HG03045 (cell line): ENCODE measurements around the gene PANX2.

Source experiments
- ATAC-seq: cut with Tn5 transposase; IDR thresholded peaks from one replicate; pipeline ENCODE4 v1.9.1; 2021; ENCODE audit warnings: mild to moderate bottlenecking, moderate library complexity; ENCODE audit not compliant: unreplicated experiment

PANX2 gene

DNA sequence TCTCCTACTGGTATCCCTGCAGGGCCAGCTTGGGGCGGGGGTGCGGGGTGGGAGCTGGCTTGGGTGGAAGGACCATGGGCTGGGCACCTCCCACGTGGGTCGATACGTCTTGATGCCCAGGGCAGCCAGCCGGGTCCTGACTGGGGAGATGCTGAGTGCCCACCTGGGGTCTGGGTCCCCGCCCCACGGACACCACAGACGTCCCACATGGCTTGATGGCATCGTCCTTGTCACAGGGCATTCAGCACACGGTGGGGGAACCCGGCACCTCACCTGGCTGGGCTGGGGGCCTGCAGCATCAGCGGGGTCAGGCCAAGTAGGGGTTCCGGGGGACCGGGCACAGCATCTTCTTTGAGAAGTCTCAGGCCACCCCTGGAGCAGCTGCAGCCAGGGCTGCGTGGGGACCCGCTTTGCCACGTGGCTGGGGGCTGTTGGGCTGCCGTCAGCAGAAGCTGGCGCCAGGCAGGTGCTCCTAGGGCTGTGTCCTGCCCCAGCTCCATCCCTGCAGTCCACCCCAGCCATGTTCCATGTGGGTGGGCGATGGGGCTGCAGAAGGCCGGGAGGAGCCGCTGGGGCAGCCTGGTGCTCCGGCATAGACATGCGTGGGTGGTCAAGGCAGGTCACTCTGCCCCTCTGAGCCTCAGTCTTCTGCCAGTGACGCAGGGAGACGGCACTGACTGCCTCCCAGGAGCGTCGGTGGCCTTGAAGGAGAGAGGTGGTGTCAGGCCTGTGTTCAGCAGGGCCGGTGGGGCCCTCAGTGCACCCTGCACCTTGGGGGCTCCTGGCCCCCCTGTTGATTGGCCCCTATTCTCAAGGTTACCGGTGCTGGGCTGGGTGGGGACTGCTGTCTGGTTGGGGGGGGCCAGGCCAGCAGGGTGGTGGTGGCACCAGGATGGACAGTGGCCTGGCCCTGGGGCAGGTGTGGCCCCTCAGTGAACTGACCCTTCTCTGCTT lies 38.7 kb downstream of the PANX2 start:
- no peak for ATAC-seq

DNA sequence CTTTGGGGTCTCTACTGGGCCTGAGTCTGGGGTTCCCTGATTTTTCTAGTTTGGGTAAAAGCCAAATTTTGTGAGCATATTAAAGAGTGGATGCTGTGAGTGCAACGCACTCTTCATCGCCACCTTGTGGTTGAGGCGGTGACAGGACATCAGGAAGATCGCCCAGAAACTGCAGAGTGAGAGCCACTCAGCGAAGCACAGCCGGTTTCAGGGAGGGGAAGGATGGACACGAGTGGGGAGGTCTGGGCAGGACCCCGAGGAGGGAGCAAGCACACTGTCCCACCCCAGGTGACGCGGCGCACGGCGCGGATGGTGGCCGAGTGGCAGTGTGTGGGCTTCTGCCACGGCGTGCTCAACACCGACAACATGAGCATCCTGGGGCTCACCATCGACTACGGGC lies 39.4 kb downstream of the PANX2 start:
- no peak for ATAC-seq

DNA sequence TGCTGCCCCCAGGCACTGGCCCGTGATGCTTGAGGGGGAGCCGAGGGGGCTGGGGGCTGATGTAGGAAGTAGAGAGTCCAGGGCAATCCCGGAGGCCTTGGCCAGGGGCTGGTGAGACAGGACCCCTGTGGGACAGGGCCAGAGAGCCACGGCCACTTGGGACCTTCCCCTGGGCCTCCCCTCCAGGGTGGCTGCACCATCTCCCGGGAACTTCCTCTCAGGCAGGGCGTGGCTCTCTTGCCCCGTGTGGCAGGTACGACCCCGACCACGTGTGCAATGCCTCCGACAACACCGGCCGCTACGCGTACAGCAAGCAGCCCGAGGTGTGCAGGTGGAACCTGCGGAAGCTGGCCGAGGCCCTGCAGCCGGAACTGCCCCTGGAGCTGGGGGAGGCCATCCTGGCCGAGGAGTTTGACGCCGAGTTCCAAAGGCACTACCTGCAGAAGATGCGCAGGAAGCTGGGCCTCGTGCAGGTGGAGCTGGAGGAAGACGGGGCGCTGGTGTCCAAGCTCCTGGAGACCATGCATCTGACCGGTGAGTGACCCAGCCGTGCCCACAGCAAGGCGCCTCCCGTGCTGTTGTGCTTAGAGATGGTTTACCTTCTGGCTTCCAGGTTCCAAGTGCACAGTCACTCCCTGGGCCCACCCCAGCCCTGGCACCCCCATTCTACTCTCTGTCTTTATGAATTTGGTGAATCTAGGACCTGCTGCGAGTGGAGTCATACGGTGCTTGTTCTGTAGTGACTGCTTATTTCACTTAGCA lies 40.0 kb downstream of the PANX2 start:
- no peak for ATAC-seq

DNA sequence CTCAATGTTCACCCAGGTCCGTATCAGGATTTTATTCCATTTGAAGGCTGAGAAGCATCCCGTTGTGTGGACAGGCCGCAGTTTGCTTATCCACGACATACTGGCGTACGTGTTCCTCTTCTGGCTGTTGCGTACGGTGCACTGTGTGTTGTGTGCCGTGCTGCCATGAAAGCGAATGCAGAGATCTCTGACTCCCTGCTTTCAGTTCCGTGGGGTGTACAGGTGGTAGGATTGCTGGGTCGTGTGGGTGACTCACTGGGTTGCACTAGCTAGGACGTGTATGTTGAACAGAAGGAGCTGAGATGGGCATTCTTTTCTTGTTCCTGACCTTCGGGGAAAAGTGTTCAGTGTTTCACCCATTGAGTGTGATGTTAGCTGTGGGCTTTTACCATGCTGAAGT lies 40.6 kb downstream of the PANX2 start:
- ATAC-seq, result no peak

DNA sequence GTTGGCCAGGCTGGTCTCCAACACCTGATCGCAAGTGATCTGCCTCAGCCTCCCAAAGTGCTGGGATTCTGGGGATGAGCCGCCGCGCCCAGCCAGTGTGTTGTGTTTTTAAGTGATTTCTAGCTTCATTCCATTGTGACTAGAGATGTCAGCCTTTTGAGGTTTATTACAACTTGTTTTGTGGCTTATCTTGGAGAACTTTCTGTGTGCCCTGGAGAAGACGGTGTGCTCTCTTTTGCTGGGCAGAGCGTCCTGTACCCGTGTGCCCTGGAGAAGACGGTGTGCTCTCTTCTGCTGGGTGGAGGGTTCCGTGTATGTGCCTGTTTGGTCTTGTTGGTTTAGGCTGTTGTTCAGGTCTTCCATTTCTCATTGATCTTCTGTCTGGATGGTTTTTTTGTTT lies 42.7 kb downstream of the PANX2 start:
- no peak for ATAC-seq

DNA sequence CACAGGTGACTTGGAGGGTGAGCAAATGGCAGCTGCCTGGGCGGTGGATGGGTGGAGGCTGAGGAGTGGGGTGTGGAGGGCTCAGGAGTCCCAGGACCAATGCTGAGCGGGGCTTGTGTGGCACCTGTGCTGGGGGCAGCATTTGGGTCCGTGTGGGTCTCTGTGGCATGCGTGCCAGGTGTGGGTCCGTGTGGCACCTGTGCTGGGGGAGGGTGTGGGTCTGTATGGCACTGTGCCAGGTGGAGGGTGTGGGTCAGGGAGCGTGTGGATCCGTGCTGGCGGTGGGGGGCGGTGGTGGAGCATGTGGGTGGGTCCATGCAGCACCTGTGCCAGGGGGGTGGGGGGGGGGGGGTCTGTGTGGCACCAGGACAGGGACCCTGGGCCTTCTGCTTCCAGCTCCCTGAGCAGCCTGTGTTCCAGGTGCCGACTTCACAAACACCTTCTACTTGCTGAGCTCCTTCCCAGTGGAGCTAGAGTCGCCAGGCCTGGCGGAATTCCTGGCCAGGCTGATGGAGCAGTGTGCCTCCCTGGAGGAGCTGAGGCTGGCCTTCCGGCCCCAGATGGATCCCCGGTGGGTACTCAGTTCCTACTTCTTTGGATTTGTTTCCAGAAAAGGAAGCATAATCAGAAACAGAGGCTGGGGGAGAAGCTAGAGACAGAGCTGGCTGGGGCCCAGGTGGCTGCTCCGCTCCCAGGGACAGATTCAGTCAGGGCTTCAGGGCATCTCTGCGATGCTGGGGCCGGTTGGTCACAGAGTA lies 44.9 kb downstream of the PANX2 start:
- no peak for ATAC-seq

DNA sequence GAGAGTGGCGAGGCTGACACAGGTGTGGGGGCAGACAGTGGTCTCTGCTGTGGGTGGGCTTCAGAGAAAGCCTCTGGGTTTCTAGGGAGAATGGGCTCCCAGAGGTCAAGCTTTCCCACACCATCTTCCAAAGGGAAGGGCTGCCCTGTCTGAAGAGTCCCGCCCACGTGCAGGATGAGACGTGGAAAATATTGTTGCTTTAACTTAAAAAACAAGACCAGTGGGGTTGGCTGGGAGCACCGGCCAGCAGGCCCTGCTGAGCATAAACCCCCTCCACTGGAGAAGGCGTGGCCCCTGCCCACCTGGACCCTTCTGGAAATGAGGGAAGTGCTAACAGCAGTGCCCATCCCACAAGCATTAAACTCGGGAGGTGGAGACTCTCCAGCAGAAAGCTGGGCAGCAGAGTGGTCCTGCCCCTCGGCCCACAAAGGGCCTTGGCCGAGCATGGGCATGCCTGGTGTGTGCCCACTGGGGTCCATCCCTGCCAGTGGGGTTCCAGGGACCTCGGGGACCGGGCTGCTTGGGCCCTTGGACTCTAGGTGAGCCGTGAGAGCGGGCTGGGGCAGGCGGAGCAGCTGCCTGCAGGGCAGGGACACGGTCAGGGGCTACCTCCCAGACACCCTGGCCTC lies 45.6 kb downstream of the PANX2 start:
- ATAC-seq, result no peak

DNA sequence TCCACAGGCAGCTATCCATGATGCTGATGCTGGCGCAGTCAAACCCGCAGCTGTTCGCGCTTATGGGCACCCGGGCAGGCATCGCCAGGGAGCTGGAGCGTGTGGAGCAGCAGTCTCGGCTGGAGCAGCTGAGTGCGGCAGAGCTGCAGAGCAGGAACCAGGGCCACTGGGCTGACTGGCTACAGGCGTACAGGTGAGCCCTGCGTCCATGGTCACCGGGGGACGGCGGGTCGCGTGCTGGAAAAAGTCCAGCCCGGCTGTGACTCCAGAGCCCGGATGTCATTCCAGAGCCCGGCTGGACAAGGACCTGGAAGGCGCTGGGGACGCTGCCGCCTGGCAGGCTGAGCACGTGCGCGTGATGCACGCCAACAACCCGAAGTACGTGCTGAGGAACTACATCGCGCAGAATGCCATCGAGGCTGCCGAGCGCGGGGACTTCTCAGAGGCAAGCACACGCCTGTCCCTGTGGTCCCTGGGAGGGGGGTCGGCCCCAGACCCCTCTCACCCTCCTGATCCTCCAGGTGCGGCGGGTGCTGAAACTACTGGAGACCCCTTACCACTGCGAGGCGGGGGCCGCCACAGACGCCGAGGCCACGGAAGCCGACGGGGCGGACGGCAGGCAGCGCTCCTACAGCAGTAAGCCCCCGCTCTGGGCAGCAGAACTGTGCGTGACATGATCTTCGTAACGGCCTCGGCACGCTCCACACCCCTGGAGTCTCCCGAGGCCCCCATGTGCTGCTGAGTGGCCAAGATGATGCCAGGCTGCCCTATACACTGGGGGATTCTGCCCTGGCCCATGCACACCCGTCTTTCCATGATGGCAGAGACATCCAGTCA lies 46.4 kb downstream of the PANX2 start:
- no peak for ATAC-seq

DNA sequence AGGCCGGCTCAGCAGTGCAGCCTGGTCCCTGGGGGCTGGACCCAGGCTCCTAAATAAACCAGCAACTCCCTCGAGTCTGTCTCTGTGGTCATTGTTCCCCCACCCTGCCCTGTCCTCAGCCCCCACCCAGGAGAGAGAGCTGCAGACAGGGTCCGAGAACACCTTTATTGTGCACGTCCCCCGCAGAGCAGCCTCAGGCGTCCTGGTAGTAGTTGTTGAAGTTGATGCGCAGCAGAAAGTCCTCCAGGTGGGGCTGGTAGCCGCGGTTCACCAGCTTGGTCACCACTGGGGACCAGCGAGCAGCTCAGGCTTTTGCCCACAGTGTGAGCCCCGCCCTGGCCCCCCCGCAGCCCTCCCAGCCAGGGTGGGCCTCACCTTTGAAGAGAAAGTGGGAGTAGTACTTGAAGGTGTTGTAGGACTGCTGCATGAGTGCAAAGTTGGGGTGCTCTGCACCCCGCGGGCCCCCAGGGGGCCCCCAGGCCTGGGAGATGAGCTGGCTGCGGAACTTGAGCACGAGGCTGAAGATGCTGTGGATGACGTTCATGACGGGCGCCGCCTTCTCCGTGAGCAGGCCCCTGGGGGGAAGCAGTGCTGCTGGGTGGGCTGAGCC lies 47.1 kb downstream of the PANX2 start:
- no peak for ATAC-seq

DNA sequence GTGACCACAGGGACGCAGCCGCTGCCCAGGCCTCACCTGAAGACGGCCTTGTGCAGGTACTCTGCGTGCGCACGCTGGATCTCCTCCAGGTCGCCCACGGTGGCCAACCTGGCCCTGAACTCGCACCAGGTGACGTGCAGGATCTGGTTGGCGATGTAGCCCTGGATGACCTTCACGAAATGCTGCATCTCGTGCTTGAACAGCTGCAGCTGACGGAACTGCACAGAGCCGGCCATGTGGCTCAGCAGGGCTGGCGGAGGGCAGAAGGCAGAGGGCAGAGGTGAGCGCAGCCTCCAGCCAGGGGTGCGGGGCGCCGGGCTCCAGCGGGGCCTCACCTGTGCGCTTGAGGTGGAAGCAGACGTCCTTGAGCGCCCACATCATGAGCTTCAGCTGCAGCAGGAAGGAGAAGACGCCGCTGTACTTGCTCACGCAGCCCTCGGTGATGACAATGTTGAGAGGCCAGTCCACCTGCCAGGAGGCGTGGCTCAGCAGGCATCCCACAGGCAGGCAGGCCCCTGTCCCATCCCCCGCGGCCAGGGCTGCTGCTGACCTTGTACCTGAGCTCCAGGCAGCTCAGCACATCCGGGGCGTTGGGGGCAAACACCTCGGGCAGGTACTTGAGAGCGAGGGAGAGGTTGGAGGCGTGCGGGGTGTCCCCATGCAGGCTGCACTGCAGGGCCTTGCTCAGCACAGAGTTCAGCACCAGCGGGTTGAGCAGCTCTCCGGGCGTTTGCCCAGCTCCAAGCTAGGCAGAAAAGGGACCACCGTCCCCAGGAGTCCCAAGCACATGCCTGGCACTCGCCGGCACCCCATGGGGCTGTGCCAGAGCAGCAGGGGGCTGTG lies 47.8 kb downstream of the PANX2 start:
- no peak for ATAC-seq

DNA sequence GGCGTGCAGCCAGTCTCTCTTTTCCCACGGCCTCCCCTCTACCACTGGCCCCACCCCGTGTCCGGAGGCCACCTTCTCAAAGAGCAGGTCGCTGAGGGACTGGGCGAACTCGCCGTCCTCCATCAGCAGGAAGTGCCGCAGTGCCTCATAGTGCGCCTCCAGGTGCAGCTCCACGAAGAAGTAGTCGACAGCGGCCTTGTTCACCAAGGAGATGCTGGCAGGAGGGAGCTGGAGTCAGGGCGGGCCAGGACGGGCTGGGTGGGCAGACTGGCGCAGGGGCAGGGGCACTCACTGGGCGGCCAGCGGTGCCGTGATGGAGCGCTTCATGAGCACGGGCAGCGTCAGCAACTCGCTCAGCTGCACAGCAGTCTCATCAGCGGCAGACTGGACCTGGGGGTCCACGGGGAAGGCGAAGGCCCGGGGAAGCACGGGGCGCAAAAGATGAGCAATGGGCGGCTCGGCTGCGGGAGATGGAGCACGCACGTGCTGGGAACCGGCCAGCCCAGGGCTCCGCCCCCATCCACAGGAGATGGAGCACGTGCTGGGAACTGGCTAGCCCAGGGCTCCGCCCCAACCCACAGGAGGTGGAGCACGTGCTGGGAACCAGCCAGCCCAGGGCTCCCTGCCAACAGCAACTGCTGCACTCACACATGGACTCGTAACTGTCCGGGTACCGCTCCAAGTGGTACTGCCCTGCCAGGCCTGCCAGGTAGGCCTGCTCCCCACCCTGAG lies 48.6 kb downstream of the PANX2 start:
- ATAC-seq, result no peak

DNA sequence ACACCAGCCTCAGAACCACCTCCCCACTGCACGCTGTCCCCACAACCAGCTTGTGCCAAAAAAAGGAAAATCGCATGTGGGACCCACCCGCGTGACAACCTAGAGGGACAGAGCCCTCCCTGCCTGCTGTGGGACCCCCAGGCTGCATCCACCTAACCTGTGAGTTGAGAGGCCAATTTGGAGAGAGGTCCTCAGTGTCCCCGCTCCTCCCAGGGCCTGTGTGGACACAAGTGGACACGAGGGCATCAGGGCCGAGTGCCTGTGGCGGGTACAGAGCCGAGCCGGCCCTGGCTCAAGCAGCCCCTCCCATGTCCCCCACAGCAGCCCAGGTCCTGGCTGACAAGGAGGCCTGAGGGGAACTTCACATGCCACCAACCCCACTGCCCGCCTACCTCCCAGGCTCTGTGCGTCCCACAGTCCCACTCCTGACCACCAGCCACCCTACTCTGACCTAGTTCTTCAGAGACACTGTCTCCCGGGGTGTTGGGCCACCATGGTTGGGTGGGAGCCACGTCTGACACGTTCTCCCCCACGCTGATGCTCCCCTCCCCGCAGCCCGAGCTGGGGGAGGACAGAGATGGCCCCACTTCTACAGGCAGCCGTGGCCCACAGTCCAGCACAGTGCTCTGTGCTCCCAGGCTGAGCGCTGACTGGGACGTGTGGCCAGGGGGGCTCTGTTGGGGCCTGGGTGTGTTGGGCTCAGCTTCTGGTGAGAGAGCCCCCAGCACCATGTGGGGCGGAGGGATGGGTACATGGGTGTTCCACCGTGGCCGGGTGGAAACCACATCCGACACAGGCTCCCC lies 49.5 kb downstream of the PANX2 start:
- ATAC-seq, result no peak

DNA sequence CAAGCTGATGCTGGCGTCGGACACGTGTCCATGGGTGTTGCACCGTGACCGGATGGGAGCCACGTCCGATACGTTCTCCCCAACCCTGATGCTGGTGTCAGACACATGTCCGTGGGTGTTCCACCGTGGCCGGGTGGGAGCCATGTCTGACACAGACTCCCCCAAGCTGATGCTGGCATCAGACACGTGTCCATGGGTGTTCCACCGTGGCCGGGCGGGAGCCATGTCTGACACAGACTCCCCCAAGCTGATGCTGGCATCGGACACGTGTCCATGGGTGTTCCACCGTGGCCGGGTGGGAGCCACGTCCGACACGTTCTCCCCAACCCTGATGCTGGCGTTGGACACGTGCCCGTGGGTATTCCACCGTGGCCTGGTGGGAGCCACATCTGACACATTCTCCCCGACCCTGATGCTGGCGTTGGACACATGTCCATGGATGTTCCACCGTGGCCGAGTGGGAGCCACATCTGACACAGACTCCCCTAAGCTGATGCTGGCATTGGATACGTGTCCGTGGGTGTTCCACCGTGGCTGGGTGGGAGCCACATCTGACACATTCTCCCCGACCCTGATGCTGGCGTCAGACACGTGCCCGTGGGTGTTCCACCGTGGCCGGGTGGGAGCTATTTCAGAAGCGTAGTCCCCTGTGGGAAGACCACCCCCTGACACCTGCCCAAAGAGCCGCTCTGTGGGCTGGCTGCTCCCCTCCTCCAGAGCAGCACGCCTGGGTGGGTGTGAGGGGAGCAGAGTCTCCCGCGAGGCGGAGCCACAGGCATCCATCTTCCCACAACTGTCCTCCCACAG lies 50.3 kb downstream of the PANX2 start:
- ATAC-seq, result no peak

DNA sequence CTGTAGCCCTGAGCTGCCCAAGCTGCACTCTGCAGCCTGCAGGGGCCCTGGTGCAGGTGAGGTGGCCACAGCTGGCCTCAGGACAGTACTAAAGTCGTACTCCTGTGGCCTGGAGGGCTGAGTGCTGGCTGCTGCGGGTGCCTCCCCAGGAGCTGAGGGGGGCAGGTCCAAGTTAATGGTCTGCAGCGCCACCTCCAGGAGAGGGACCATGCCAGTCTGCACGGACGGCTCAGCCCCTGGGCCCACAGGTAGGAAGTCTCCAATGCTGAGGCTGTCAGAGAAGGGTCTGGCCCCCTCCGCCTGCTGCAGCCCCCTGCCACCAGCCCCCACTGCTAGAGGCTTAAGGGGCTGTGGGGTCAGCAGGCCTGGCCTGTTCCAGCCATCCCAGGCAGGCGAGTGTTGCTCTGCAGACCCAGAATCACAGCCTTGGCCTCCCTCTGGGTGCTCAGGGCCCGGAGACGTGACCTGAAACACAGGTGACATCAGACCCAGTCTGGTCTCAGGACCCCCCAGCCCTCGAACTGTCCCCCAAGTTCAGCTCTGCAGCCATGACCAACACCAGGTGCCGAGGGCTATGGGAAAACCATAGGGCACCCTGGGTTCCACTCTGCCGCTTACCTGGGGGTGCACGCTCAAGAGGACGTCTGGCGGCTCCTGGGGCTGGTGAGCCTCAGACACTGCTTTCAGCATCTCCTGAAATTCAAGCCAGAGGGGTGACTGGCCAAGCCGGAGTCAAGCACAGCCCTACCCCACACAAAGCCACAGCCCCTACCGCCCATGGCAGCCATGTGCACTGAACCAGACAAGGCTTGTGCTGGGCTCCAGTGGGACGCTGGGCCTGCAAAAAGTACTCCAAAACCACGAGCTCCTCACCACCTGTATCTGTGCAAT lies 51.1 kb downstream of the PANX2 start:
- ATAC-seq, result no peak

DNA sequence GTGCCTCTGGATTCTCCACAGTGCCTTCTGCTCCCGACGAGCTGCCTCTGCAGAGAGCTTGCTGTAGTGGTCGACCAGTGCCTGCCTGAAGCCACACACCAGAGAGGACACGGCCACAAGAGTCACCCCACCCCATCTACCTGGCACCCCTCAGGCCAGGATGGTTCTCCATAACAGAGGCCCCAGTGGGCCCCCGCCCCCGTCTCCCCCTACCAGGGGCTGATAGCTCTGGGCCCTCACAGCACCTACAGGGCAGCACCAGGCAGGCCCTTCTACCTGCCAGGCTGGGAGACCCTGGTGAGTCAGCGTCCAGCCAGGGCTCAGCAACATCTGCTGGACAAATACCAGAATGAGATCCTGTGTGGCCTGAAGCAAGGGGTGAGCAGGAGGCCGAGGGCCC lies 52.0 kb downstream of the PANX2 start:
- ATAC-seq, result no peak
